Activated CD8-positive, alpha-beta memory T cell treated with anti-CD3 and anti-CD28 coated beads for 24 hours (primary cell): Measurements from ENCODE around the gene CYP39A1.

Experiments used
- DNase-seq: peaks from one replicate; pipeline ENCODE4 v3.0.0-alpha.2; 2020

The CYP39A1 gene

DNA sequence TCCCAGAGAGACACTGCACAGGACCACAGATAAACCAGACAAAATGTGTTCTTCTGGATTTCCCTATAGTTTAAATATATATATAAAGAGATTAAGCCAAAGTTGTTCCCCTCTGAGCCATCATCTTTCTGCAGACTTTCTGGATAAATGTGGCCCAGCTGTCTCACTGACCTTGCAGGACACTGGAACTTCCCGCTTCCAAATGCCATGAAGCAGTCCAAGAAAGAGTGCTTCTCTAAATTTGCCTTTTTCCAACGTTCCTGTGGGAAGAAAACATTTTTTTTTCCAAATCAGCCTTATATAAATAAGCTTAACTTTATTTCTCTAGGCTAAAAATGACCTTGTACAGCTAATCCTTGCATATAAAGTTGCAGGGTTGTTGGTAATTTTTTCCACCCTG is 65.7 kb downstream of the CYP39A1 start:
- no peak for DNase-seq

DNA sequence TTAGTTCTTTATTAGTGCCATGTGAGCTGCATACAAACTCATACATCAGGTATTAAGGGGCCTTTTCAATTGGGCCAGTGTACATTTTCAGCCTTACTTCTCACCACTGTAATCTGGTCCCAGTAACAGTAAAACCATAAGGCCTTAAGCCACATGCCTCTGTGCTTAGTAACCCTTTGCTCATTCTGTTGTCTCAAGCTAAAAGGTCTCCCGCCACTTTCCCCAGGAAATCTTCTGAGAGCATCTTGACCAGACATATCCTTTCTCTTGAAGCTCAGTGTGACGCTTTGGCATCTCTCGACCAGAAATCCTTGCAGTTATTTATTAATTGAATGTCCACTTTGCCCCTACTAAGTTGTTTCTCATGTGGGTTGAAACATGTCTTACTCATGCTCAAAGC is 68.0 kb downstream of the CYP39A1 start:
- DNase-seq: no peak

DNA sequence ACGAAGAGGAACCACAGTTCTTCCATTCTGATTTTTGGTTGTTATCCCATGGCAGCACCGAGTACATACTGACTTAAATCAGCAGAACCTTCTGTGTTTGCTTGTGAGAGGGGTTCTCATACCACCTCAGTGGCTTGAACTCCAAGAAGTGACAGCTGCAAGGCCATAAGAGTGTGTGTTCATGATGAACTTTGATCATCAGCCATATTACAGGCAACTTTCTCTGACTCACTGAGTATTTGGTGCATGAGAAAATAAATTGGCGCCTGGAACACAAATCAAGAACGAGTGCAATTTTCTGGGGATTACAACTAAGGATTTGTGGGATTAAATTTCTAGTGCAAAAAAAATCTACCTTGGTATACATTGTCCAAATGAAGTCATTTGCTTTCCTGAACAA is 68.9 kb downstream of the CYP39A1 start:
- DNase-seq: no peak

DNA sequence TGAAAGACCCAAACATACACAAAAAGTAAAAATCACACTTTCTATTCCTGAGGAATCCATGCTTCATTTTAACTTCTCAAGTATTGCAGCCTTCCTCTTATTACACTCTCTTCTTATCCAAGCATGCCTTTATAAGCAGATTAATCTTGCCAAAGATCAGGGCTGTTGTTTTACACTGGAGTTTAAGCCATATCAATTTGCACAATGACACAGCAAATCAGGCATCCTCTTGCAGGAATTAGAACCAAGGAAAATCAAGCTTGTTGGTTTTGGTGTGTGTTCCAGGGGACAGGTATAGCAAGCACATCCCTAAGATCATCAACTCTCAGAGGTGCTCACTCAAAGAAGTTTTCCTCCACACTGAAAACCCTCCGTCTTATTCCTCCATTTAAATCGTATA is 69.5 kb downstream of the CYP39A1 start:
- DNase-seq: no peak

DNA sequence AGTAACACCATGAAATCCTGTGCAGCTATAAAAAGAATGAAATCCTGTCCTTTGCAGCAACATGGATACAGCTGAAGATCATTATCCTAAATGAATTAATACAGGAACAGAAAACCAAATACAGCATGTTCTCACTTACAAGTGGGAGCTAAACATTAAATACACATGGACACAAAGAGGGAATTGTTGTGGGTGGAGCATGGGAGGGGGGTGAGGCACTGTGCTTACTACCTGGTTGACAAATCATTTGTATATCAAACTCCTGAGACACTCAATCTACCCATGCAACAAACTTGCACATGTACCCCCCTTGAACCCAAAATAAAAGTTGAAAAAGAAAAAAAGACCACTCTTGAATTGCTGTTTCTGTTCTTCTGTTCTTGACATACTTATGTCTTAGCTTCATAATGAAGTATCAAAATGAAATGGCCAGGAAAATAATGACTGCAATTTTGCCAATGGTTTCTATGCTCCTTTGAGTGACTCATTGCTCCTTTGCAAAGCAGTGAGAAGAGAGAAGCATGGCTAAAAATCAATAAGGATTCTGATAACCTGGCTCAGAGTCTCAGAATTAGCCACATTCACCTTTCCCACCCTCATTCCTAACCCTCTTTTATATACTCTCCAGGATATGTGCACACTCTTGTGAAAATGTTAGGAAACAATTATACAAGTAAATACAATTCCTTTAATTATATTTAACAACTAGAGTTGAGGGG is 71.0 kb downstream of the CYP39A1 start:
- no peak for DNase-seq

DNA sequence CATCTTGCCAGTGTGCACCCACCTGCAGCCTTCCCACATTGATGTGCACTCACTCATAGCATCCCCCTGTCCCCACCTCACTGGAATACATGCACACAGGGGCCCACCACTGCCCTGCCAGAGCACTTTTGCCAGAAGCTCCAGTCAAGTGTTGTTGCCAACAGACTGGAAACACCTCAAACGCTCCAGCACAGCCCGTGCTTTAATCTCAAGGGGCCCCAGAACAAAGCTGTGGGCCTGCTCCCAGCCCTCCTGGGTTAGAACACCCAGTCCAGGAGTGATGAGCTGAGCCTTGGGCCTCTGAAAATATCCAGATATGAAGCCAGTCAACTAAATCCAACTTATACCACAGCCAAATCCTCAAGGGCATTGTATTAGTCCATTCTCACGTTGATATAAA is 77.1 kb downstream of the CYP39A1 start:
- DNase-seq: no peak

DNA sequence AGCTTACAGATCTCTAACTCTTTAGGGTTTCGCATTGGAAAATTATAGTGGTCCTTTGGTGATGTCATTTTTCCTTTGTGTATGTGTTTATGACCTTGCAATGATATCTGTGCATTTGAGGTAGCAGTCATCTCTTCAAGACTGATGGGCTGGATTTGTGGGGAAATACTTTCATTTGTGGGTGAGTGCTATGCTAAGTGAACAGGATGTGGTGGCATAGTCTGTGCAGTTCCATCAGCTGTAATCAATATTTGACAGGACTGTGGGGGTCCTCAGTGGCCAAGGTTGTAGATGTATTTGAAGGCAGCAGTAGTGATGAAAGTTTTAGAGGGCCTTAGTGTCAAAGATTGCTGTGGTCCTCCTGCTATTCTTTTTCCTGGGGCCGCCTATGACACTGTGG is 79.5 kb downstream of the CYP39A1 start:
- no peak for DNase-seq

DNA sequence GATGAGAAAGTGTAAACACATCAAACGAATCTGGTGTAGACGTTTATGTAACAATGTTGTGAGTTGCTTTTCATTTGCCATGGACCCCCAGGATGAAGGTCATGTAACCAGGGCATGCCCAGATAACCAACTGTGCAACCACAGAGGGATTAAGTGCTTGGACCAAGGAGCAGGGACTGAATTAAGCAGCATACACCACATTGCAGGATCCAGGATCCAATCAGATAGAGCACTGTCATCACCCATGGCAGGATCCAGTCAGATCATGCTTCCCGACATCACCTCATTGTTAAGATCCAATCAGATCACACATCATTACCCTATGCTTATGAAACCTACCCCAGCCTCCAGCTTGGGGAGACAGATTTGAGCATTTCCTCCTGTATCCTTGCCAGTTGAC is 87.1 kb downstream of the CYP39A1 start:
- no peak for DNase-seq

DNA sequence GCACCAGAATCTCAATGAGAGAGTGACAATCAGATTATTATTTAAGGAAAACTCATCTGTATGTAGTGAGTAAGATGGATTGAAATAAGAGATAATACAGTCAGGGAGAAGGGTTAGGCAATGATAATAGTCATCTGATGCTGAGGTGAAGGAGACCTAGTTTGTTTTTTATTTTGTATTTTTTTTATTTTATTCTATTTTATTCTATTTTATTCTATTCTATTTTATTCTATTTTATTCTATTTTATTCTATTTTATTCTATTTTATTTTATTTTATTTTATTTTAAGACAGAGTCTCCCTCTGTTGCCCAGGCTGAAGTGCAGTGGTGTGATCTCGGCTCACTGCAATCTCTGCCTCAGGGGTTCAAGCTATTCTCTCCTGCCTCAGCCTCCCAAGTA is 88.7 kb downstream of the CYP39A1 start:
- no peak for DNase-seq

DNA sequence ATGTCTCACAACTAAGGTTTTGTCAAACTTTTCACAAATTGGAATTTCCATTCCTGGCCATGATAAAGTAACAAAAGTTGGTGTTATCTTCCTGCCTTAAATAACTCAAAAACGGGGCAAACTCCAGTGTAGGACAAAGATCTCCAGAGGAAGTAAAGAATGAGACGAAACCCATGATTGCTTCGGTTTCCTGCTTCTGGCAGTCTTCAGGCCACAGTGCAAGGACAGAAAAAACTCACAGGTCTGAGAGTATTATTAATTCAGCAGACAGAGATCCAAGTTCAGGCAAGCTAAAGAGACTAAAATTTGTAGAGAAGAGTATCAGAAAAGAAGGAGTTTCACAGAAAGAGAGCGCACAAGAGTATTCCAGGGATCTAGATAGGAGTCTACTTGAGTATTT is 96.6 kb downstream of the CYP39A1 start:
- no peak for DNase-seq

DNA sequence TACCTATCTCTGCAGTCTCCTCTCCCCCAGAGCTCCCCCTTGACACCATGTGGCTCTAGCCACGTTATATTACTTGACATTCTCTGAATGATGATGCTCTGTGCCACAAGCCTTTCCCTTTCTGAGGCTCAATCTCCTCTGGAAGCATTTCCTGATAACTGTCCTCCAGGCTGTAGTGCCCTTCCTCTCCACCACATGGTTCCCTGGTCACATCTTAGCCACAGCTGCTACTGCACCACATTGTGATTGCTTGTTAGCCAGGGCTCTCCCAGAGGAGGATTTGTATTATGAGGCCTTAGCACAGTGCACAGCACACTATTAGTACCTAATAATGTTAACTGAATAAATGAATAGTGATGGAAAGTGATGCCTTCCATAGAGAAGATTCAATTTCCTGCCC is 97.5 kb downstream of the CYP39A1 start:
- DNase-seq: no peak

DNA sequence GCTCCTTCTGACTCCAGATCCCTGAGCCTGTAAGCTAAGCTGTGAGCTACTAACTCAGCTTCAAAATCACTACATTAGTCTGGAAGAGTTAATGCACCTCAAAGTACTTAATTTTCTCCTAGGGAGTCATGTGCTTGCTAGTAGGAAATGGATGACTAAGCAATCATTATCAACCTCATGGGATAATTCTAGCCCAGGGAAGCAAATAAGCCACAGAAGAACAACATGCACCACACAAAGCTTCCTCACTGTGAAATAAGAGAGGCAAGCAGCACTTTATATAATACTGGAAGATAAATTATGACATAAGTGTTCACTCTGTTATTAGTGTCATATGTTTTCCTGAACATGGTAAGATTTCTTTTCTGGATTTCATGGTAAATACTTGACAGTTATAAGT is 103.5 kb downstream of the CYP39A1 start:
- DNase-seq: no peak

DNA sequence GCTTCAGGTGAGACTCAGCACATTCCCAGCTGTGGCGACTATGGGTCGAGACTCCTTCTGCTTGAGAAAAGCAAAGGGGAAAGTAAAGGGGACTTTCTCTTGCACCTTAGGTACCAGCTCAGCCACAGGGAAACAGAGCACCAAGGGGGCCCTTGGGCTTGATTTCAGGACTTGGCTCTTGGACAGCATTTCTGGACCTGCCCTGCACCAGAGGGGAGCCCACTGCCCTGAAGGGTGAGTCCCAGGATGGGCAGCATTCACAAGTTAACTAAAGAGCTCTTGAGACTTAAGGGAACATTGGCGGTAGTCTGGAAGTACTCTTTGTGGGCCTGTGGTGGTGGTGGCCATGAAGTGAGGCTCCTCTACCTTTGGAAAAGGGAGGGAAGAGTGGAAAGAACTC is 111.1 kb downstream of the CYP39A1 start:
- no peak for DNase-seq

DNA sequence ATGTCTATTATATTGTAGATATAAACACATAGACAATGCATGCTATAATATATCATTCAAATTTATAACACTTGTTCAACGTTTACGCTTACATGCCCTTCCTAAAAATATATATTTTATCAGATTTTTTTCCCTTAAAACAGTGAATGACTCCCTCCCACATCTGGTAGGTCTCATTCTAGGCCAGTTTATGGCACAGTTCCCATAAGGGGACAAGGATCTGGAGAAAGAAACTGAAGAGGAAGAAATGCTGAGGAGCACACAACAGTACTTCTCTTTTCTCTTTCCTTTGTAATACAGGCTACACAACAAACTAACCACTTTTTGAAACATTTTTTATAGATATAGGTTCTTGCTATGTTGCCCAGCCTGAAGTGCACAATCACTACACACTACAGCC is 112.8 kb downstream of the CYP39A1 start:
- DNase-seq: no peak

DNA sequence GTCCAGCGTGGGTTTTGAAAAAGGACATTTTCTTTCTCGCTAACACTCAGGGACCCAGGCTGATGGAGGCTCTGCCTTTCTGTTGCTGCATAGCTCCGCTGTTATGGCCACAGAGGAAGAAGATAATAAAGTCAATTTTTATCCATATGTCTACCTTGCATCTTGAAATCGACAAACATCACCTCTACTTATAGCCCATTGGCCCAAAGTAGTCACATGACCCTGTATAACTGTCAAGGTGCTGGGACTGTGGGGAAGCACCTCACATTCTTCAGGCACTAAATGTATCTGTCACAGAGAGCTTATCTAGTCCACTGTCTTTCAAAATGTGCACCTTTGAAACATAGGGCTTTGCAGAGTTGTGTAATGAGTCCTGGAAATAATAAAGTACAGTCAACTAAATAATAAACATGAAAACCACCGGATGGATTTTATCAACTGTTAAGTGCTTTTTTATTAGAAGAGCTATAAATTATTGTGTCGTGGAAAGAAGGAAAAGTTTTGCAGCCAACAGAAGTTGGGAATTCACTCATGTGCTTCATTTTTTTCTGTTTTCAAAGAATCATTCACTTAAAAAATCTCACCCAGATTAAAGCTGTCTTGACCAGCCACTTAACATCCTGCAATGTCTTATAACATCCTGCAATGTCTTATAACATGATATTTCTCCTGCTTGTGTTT is 113.7 kb downstream of the CYP39A1 start:
- no peak for DNase-seq

DNA sequence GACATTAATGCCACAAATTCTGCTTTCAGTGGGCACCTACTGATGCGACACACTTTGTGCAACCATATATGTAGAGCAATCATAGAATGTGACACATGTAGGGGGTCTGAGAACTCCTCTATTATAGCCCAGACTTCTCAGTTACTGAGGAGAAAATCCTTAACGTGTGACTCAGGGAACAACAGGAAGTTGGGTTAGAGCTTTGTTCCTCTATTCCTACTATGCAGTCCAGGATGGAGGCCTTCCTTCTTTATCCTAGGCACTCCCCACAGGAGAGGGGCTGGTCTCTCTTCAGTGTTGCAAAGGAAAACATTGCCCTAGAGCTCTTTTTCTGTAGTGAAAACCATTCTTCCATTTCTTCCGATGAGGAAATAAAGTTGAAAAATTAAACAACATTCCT is 121.7 kb downstream of the CYP39A1 start:
- no peak for DNase-seq

DNA sequence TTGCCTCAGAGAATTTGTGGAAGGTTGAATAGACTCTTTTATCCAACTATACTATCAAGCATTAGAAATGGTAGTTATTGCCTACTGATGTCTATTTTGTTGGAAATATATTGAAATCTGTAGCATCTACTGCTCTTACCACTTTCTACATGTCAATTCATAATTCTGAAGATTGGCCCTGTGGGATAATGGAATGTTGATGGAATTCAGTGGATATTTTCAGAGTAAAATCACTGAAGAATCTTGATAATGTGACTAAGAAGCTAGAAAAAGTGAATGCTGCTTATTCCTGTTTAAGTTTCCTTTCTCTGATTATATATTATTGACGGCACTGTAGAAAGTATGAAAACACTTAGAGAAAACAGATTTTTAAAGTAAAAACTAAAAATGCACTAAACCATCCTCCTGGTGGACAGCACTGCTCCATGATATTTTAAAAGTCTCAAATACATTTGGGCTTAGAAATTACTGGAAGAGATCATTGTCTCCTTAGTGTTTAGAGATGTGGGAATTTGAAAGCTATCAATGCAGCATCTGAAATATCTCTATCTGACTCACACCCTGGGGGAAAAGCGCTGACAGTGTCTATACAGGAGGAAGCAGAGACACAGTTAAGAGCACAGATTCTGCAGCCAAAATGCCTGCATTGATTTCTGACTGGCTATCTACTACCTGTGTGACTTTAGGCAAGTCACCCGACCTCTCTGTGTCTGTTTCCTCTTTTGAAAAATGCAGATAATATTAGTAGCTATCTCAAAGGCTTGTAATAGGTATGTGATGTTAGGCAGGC is 123.5 kb downstream of the CYP39A1 start:
- DNase-seq: no peak

DNA sequence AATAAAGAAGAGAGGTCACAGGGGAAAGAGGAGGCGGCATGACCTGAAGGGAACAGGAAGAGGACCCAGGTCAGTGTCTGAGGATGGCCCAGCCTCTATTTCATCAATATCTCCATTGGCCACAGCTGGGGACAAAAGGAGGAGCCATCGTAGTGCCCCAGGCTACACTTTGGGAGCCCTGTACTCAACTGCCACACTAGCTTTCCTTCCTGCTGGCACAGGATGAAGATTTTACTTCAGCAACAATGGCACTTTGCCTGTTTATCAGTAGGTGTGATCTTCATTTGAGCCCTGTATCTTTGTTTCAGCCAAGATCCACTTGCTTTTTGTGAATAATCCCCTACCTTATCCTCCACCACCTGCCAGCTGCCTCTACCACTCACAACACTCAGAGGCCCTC is 126.0 kb downstream of the CYP39A1 start:
- DNase-seq: no peak

DNA sequence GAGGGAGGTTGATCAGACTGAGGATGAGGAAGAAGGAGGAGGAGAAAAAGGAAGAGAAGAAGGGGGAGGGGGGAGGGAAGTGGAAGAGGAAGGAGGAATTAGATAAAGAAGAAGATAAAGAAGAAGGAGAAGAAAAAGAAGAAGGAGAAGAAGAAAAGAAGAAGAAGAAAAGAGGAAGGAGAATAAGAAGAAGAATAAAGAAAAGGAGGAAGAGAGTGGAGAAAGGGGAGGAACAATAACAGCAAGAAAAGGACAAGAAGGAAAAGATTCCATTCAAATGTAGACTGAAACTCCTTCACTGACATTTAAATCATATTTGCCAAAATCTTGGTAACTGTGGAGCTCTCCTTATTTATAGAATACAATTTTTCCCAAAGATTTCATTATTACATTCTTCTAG is 127.0 kb downstream of the CYP39A1 start:
- no peak for DNase-seq

DNA sequence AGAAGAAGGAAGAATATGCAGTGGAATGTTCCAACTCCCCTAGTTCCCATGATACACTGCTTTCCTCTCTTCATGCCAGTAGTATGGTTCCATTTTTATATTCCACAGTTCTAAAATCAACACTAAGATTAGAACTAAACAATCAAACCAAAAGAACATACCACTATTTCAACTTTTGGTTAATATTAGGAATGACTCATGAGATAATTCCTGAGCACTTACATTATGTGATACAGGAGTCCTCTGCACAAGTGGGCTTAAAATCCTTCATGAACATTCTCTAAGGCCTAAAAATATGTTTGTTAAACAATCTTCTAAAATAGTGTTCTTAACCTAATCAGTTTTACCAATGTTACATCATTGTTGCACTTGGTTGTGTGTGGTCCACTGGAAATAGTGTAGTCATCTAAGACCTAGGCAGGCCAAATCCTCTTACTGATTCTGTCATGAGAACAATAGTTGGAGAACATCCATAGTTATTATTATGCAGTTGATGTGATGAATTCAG is 131.1 kb downstream of the CYP39A1 start:
- no peak for DNase-seq

DNA sequence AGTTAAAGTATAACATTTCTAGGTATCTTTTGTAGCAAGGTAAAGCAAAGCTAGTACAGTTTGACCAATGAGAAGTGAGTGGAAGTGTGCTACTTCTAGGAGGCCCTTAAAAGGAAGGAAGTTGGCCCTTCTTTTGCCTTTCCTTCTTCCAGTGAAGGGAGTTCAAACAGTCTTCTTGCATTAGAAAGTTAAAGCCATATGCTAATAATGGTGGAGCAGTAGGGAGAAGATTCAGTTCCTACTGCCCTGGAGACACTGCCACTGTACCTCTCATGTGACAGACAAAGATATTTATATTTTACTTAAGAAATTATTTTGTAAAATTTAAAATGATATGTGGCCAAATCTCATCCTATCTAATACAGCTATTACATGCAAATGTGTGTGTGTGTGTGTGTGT is 135.4 kb downstream of the CYP39A1 start:
- DNase-seq: no peak

DNA sequence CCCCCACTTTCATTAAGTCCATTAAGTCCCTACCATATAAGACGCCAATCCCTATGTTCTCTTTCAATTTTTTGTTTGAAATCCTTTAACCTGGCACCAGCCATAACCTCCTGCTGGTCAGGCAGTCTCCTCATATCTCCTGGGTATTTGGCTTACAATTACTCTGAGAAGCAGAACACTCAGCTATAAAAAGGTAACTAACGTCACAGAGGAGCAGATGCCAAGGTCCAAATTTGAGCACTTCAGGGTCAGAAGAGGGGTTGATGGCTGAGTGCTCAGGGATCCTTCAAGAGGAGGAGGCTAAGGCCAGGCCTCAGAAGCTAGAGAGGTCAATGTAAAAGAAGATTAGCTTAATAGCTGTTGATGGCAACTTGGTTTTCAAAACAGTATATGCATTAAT is 139.1 kb downstream of the CYP39A1 start:
- DNase-seq: no peak

DNA sequence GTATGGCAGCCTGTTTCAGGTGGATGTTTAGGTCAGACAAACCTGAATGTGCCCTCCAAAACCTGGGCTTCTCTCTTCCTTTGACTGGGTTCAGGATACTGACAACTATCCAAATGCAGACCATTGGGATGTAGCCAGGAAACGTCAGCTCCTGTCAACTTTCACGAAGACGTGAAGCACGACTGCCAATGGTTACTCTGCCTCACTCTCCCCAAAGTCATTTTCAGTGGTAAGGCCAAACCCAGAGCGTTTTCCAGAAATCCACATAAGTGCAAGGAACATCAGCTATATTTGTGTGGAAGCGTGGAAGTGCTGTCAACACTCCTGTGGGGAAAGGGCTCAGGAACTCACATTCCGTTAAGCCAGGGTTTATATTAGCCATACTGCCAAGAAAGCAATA is 141.3 kb downstream of the CYP39A1 start:
- DNase-seq: no peak

DNA sequence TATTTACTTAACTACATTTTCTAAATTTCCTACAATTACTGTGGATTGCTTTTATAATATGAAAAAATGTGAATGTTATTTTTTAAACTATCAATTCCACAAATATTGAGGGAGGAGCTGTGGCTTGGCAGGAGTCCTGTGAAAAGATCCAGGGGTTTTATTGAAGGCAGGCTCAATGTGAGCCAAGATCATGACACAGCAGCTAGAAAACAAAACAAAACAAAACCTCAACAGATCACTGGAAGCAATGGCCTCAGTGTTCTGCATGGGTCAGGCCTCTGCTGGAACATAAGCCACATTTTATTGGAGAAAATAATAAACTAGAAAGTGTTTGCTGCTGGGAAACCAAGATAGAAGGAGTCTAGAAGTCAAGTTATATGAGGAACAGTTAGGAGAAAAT is 142.0 kb downstream of the CYP39A1 start:
- DNase-seq: no peak
